Mesendoderm (in vitro differentiated cells): Measurements from ENCODE around the gene FAM53B.
"Not testable (repeated sequence)": the region's sequence is repeated elsewhere in the genome, so short reads cannot be mapped to it uniquely, and the experiment has no call there.

Experiments
- DNase-seq: peaks from one replicate; pipeline ENCODE4 v3.0.0; 2013
- H2AK5ac ChIP-seq: 2 replicates; pipeline ENCODE4 v1.6.1; 2013; ENCODE audit warnings: low read length, inconsistent platforms
- H2BK120ac ChIP-seq: 2 replicates; pipeline ENCODE4 v1.6.1; 2013; ENCODE audit warnings: low read depth, mild to moderate bottlenecking, low read length, moderate library complexity, mixed read lengths
- H2BK15ac ChIP-seq: replicated peaks from 2 replicates; pipeline ENCODE4 v1.6.1; 2013; ENCODE audit warnings: low read depth, mild to moderate bottlenecking, moderate library complexity
- H2BK5ac ChIP-seq: 2 replicates; pipeline ENCODE4 v1.6.1; 2013; ENCODE audit warnings: low read length, inconsistent platforms
- H3K18ac ChIP-seq: 2 replicates; pipeline ENCODE4 v1.6.1; 2013; ENCODE audit warnings: mild to moderate bottlenecking, low read length, mixed read lengths
- H3K23ac ChIP-seq: one replicate; pipeline ENCODE4 v1.6.1; 2013; ENCODE audit warnings: low read length
- H3K27ac ChIP-seq: 2 replicates; pipeline ENCODE4 v1.5.1; 2013; ENCODE audit warnings: low read depth, mild to moderate bottlenecking, inconsistent platforms, low read length, moderate library complexity
- H3K27me3 ChIP-seq: 2 replicates; pipeline ENCODE4 v1.6.1; 2013; ENCODE audit warnings: low read length, control low read depth, mild to moderate bottlenecking, inconsistent platforms; ENCODE audit not compliant: insufficient read depth, poor library complexity
- H3K36me3 ChIP-seq: 2 replicates; pipeline ENCODE4 v1.6.1; 2013; ENCODE audit warnings: low read length, inconsistent platforms; ENCODE audit not compliant: control insufficient read depth, insufficient read depth
- H3K4ac ChIP-seq: one replicate; pipeline ENCODE4 v1.6.1; 2013; ENCODE audit warnings: low read depth, mild to moderate bottlenecking, low read length, moderate library complexity
- H3K4me1 ChIP-seq: 2 replicates; pipeline ENCODE4 v1.6.1; 2013; ENCODE audit warnings: low read depth, low read length, inconsistent platforms; ENCODE audit not compliant: control insufficient read depth
- H3K4me2 ChIP-seq: 2 replicates; pipeline ENCODE4 v1.6.1; 2013; ENCODE audit warnings: low read length
- H3K4me3 ChIP-seq: 2 replicates; pipeline ENCODE4 v1.5.1; 2013; ENCODE audit warnings: mild to moderate bottlenecking, low read length
- H3K56ac ChIP-seq: one replicate; pipeline ENCODE4 v1.6.1; 2013; ENCODE audit warnings: low read length
- H3K79me1 ChIP-seq: 2 replicates; pipeline ENCODE4 v1.6.1; 2013; ENCODE audit warnings: low read length, inconsistent platforms
- H3K79me2 ChIP-seq: 2 replicates; pipeline ENCODE4 v1.6.1; 2013; ENCODE audit warnings: mild to moderate bottlenecking, low read length; ENCODE audit not compliant: control insufficient read depth, insufficient read depth
- H3K9ac ChIP-seq: 2 replicates; pipeline ENCODE4 v1.6.1; 2013; ENCODE audit warnings: low read length, inconsistent platforms
- H4K5ac ChIP-seq: one replicate; pipeline ENCODE4 v1.6.1; 2013; ENCODE audit warnings: low read length
- H4K8ac ChIP-seq: one replicate; pipeline ENCODE4 v1.6.1; 2013; ENCODE audit warnings: low read depth, mild to moderate bottlenecking, control low read depth, low read length, moderate library complexity
- WGBS: extraction: QIAGEN DNeasy Blood & Tissue Kit; methylation state at CpG from one replicate; pipeline ENCODE4 v1.1.7; 2013; ENCODE audit warnings: low lambda C conversion rate, missing lambda C conversion rate; ENCODE audit not compliant: insufficient coverage; ENCODE audit errors: extremely low coverage; 5-methylcytosine and 5-hydroxymethylcytosine counted together

Gene FAM53B

GRCh38 chr10:124590216-124591122, 153.7 kb downstream of the FAM53B start:
- Histone ChIP-seq H2BK15ac (no peak overlapping the region), H2BK5ac (no peak overlapping the region), H3K4me1 (no peaks in the 10 kb centered on the region), H4K5ac (no peak overlapping the region), H3K4me3 (no peak overlapping the region), H3K27me3 (no peaks in the 10 kb centered on the region), H3K9ac (no peak overlapping the region), H3K27ac (no peak overlapping the region), H3K18ac (no peak overlapping the region), H3K36me3 (no peaks in the 10 kb centered on the region), H3K56ac (no peak overlapping the region), H2AK5ac (no peak overlapping the region), H4K8ac (no peak overlapping the region), H3K4ac (no peak overlapping the region), H3K23ac (no peak overlapping the region), H3K79me2 (no peaks in the 10 kb centered on the region), H2BK120ac (no peak overlapping the region), H3K4me2 (no peak overlapping the region), H3K79me1 (no peaks in the 10 kb centered on the region)
- DNase-seq = no peak
- WGBS = no CpG with 5 or more reads among the region's 23 CpGs

- no peaks in the 10 kb centered on the region for H3K36me3 ChIP-seq
- no peak overlapping the region for H4K8ac ChIP-seq
- no peak overlapping the region for H3K4me2 ChIP-seq
- H4K5ac ChIP-seq = no peak overlapping the region
- H3K4me1 ChIP-seq = no peaks in the 10 kb centered on the region
- no peaks in the 10 kb centered on the region for H3K27me3 ChIP-seq
- H3K27ac ChIP-seq = no peak overlapping the region
- WGBS = no CpG with 5 or more reads among the region's 24 CpGs
- H2AK5ac ChIP-seq = no peak overlapping the region
- no peak overlapping the region for H3K18ac ChIP-seq
- no peak for DNase-seq
- no peak overlapping the region for H3K9ac ChIP-seq
- H2BK5ac ChIP-seq = no peak overlapping the region
- no peak overlapping the region for H2BK15ac ChIP-seq
- H3K4ac ChIP-seq = no peak overlapping the region
- H3K79me1 ChIP-seq = no peaks in the 10 kb centered on the region
- H2BK120ac ChIP-seq = no peak overlapping the region
- no peak overlapping the region for H3K23ac ChIP-seq
- H3K4me3 ChIP-seq = no peak overlapping the region
- no peaks in the 10 kb centered on the region for H3K79me2 ChIP-seq
- no peak overlapping the region for H3K56ac ChIP-seq
Observed at GRCh38 chr10:124589491-124590041, 154.6 kb downstream of the FAM53B start.

- WGBS = no CpG with 5 or more reads among the region's 15 CpGs
- H4K8ac ChIP-seq = no peak overlapping the region
- no peak overlapping the region for H3K4me2 ChIP-seq
- no peak overlapping the region for H3K56ac ChIP-seq
- no peak overlapping the region for H2BK5ac ChIP-seq
- H2BK15ac ChIP-seq = no peak overlapping the region
- H4K5ac ChIP-seq = no peak overlapping the region
- H2AK5ac ChIP-seq = no peak overlapping the region
- H3K27ac ChIP-seq = no peak overlapping the region
- DNase-seq = no peak
- no peak overlapping the region for H3K23ac ChIP-seq
- no peak overlapping the region for H2BK120ac ChIP-seq
- no peak overlapping the region for H3K4me3 ChIP-seq
- no peak overlapping the region for H3K9ac ChIP-seq
- no peaks in the 10 kb centered on the region for H3K79me2 ChIP-seq
- H3K36me3 ChIP-seq = no peaks in the 10 kb centered on the region
- no peaks in the 10 kb centered on the region for H3K27me3 ChIP-seq
- no peaks in the 10 kb centered on the region for H3K4me1 ChIP-seq
- H3K4ac ChIP-seq = no peak overlapping the region
- H3K18ac ChIP-seq = no peak overlapping the region
- no peaks in the 10 kb centered on the region for H3K79me1 ChIP-seq
Observed at GRCh38 chr10:124588736-124589490, 155.3 kb downstream of the FAM53B start.

GRCh38 chr10:124588341-124588735, 155.8 kb downstream of the FAM53B start:
- not testable (repeated sequence) for H3K4me3 ChIP-seq, H2BK15ac ChIP-seq, H4K5ac ChIP-seq, H2AK5ac ChIP-seq, H3K9ac ChIP-seq, H3K56ac ChIP-seq, H3K23ac ChIP-seq, H3K36me3 ChIP-seq, H3K4me2 ChIP-seq, H3K79me2 ChIP-seq, H3K27me3 ChIP-seq, H3K4me1 ChIP-seq, DNase-seq, H2BK5ac ChIP-seq, H3K27ac ChIP-seq, H2BK120ac ChIP-seq, H4K8ac ChIP-seq, H3K79me1 ChIP-seq, H3K18ac ChIP-seq, H3K4ac ChIP-seq
- no CpG with 5 or more reads among the region's 6 CpGs for WGBS

GRCh38 chr10:124587811-124588211, 156.4 kb downstream of the FAM53B start:
- Histone ChIP-seq H3K27ac (no peak overlapping the region), H3K79me2 (no peaks in the 10 kb centered on the region), H4K8ac (no peak overlapping the region), H3K18ac (no peak overlapping the region), H3K4ac (no peak overlapping the region), H2AK5ac (no peak overlapping the region), H2BK15ac (no peak overlapping the region), H4K5ac (no peak overlapping the region), H3K4me1 (no peaks in the 10 kb centered on the region), H3K27me3 (no peaks in the 10 kb centered on the region), H3K4me3 (no peak overlapping the region), H3K36me3 (no peaks in the 10 kb centered on the region), H3K9ac (no peak overlapping the region), H2BK5ac (no peak overlapping the region), H3K23ac (no peak overlapping the region), H3K79me1 (no peaks in the 10 kb centered on the region), H3K56ac (no peak overlapping the region), H2BK120ac (no peak overlapping the region), H3K4me2 (no peak overlapping the region)
- no CpG with 5 or more reads among the region's 11 CpGs for WGBS
- DNase-seq = no peak
